ENCODE measurements around the gene CFAP61. TPM values are rescaled to one million over a fixed set of nuclear protein-coding genes. Genes with fewer than 3 reads are reported as not detected.

The CFAP61 gene
- total RNA-seq, 1 donor from 2014 or later, result 36.9 TPM

- ATAC-seq (ENCODE audit: poor library complexity) (no peak), DNase-seq (no peak)
- intact Hi-C loops (cut with DNase I), result no loop called here
Measured at GRCh38 chr20:20031790-20032189, 20.5 kb upstream of the CFAP61 start.

DNA sequence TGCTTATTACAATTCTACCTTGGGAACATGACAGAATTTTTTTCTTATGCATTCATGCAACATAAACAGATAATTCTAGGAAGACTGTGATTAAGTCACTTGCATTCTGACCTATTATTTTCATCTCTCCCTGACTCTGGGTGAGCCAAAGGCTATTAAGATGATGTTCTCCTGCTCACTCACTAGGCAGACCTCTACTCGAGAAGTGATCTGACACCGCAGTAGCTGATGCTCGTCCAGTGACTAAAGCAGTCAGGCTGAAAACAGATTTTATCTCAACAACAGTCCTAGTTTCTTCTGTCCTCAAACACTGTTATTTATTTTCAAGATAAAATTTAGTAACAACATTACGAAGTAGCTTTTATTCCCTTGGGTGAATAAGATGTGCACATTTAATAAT is 17.8 kb upstream of the CFAP61 start:
- ATAC-seq (ENCODE audit: poor library complexity) (no peak), DNase-seq (no peak)
- intact Hi-C loops (cut with DNase I), result no loop called here

DNA sequence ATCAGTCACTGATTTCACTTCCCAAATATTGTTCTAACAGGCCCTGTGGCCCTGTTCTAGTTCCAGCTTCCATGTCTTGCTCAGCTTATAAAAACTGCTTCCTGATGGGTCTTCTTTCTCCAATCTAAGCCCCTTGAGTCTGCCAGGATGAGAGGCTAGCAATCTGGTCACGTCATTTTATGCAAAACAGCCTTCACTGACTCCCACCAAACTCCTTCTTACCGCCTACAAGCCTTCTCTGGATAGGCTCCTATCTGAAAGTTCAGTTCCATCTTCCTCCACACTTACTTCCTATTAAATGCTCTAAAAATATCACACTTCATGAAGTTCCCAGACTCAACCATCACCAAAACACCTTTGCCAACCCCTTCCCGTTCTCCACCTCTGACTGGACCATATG is 15.6 kb upstream of the CFAP61 start:
- no peak for ATAC-seq (ENCODE audit: poor library complexity)
- intact Hi-C loops (cut with DNase I), result no loop called here

GRCh38 chr20:20037960-20038359 is 14.4 kb upstream of the CFAP61 start:
- DNase-seq (no peak), ATAC-seq (ENCODE audit: poor library complexity) (no peak)
- intact Hi-C loops (cut with DNase I), result no loop called here

More for the DNA sequence above, 15.6 kb upstream of the CFAP61 start:
- DNase-seq, result no peak

GRCh38 chr20:20038586-20038985 is 13.7 kb upstream of the CFAP61 start:
- no peak for ATAC-seq (ENCODE audit: poor library complexity)
- no peak for DNase-seq
- intact Hi-C loops (cut with DNase I), result no loop called here

DNA sequence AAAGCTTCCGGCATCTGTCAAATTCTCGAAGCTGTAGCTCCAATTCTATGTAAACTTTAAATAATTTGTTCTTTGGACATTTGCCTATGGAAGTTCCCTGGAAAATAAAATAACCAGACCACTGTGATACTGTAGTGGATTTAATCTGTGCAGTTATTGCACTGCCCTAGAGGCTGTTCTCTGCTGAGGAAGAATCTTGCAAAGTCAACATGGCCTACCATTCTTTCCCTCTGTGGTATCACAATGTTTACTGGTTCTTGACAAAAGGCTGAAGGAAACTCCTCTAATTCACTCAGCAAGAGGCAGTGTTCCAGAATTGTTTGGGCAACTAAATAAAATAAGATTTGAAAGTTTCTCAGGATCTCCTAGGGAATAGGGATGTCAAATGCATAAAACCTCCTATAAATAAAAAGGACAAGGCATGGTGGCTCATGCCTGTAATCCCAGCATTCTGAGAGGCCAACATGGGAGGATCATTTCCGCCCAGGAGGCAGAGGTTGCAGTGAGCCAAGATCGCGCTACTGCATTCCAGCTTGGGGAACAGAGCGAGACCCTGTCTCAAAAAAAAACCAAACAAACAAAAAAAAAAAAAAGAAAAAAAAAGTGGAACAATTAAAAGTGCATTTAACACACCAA is 12.5 kb upstream of the CFAP61 start:
- no peak for ATAC-seq (ENCODE audit: poor library complexity)
- intact Hi-C loops (cut with DNase I), result no loop called here

DNA sequence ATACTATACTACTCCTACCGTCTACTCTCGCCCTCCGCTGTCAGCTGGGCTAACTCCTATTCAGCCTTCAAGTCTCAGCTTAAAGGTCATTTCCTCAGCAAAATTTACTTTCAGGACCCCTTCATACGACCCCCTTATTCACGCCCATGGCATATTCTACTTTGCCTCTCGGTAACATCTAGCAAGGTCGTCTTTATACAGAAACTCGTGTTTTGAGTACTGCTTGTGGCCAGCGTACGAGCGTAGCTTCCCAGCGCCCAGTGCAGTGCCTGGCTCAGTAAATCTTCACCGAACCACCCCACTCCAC is 612 bp upstream of the CFAP61 start:
- intact Hi-C loops (cut with DNase I), result no loop called here
- DNase-seq, result no peak
- ATAC-seq (ENCODE audit: poor library complexity), result no peak

More for the DNA sequence above, 12.5 kb upstream of the CFAP61 start:
- no peak for DNase-seq

GRCh38 chr20:20060234-20060998 is 8.1 kb downstream of the CFAP61 start:
- intact Hi-C loops (cut with DNase I), result no loop called here
- ATAC-seq (ENCODE audit: poor library complexity) (no peak), DNase-seq (no peak)

DNA sequence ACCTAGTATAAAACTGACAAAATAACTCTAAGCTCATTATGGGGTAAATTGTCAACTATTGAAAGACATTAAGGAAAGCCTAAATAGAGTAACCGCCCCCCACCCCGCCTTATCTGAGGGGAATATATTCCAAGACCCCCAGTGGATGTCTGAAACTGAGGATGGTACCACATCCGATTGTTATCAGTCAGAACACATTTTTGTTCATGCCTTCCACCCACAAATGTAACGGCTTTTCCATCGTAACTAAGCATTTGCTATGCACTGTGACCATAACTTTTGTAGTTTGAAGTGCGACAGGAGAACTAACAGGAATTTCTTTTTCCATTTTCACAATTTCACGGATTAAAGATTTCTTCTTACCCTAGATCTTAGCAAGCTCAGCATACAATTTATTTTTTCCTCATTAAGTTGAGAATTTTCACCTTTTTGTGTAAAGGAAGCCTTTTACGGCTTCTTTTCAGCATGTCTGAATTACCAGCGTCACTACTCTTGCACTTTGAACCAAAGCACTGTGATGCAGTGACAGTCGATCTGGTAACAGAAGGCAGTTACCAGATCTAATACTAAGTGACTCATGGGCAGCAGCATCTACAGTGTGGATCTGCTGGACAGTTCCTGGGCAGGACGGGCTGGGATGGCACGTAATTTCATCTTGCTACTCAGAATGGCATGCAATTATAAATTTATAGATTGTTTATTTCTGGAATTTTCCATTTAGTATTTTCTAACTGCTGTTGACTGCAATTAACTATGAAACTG is 11.8 kb downstream of the CFAP61 start:
- DNase-seq, result no peak
- ATAC-seq (ENCODE audit: poor library complexity), result no peak
- intact Hi-C loops (cut with DNase I), result no loop called here

DNA sequence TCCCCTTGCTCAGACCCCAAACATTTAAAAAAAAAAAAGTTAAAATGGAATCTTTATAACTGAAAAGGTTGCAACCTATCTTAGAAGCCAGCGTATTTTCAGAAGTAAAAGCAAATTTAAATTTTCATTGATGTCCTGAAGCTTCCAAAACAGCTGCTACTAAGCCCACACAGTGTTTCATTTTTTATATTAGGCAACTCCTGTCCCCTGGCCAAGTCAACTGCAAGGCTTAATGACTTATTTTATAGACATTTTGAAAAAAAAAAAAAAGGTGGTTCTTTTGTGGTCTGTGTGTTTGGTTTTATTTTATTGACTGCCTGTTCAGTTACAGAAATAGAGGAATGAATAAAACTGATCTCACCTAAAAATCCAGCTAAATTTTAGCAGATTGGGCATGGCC is 13.0 kb downstream of the CFAP61 start:
- intact Hi-C loops (cut with DNase I), result no loop called here
- DNase-seq (no peak), ATAC-seq (ENCODE audit: poor library complexity) (no peak)

GRCh38 chr20:20070871-20071726 is 18.8 kb downstream of the CFAP61 start:
- intact Hi-C loops (cut with DNase I), result no loop called here
- DNase-seq (no peak), ATAC-seq (ENCODE audit: poor library complexity) (peak; percentile 90)

- DNase-seq (no peak), ATAC-seq (ENCODE audit: poor library complexity) (no peak)
- intact Hi-C loops (cut with DNase I), result no loop called here
Measured at GRCh38 chr20:20073801-20074371, 21.6 kb downstream of the CFAP61 start.

DNA sequence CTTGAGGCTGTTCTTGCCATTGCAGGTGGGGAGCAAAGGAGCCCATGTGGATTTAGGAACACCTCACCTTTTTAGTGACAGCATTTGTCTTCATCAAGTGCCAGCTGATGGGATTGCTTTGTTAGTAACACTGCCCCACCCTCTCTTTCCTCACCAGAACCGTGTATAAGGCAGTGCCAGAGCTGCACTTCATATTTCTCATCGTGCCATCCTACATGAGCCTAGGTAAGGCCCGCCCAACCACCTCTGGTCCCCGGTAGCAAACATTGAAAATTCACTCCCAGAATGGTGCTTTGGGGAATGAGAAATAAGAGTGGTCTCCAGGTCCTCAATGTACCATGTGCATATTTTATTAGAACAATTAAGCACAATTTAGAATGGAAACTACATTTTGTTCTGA is 22.7 kb downstream of the CFAP61 start:
- DNase-seq, result no peak
- intact Hi-C loops (cut with DNase I), result no loop called here
- ATAC-seq (ENCODE audit: poor library complexity), result no peak

GRCh38 chr20:20076297-20077065 is 24.1 kb downstream of the CFAP61 start:
- intact Hi-C loops (cut with DNase I), result no loop called here
- DNase-seq, result no peak

GRCh38 chr20:20078041-20078440 is 25.7 kb downstream of the CFAP61 start:
- DNase-seq (no peak), ATAC-seq (ENCODE audit: poor library complexity) (no peak)
- intact Hi-C loops (cut with DNase I), result no loop called here

More at GRCh38 chr20:20076297-20077065, 24.1 kb downstream of the CFAP61 start:
- no peak for ATAC-seq (ENCODE audit: poor library complexity)

DNA sequence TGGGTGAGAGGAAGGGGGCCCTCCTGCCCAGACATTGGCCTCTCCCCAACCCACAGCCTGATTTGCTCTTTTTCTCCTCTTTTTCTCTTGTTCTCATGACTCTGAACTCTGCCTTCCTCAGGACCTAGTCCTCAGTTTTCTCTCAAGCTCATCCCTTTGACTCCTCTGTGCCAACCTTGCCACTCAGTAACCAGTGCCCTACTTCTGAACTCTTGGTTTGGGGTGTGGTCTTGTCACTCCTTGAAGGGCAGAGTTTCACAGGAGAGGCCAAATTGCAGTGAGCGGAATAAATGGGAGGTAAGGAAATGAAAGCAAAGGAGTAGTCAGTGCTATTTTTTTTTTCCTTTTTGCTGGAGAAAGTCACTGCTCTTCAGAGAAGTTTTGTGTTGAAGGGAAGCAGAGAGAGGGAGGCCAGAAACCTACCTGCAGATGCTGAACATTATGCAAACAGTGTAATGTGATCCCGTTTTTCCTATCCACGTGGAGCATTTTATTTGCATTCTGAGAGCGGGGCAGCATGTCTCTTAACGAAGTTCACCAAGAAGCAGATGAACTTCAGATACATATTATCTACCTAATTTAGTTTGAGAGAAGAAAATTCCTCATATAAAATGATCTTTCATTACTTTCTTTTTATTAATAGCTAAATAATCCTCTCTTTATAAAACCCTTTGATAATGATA is 26.9 kb downstream of the CFAP61 start:
- no peak for ATAC-seq (ENCODE audit: poor library complexity)
- no peak for DNase-seq
- intact Hi-C loops (cut with DNase I), result no loop called here

DNA sequence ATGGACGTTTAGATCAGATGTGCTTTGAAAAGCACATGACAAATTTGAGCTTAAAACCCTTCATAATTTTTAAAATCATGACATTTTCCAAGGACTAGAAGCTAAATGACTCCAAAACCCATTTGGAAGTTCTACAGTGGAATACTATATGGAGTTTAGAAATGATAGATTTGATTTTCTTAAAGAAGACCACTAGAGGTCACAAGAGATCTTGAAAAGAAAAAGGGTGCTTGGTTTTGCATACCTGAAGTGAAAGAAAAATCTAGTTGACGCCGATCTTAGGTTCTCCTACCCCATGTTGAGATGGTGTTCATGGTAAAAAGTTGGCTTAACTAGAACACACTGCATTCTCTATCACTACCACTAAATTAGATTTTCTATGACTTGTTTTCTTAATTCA is 31.5 kb downstream of the CFAP61 start:
- DNase-seq (no peak), ATAC-seq (ENCODE audit: poor library complexity) (peak; percentile 45)
- intact Hi-C loops (cut with DNase I), result loop anchor here (5.0 kb wide), 2 partner anchors 148 to 488 kb away; no protein-coding TSS in a partner anchor

Measured in Right ventricle myocardium superior (tissue), 1 donor.